ENCODE results near the gene ANKRD60. TPM values are rescaled to one million over a fixed set of nuclear protein-coding genes. Genes with fewer than 3 reads are reported as not detected.

Gene ANKRD60
- total RNA-seq, 1 experiment from 2014 or later, result not detected

DNA sequence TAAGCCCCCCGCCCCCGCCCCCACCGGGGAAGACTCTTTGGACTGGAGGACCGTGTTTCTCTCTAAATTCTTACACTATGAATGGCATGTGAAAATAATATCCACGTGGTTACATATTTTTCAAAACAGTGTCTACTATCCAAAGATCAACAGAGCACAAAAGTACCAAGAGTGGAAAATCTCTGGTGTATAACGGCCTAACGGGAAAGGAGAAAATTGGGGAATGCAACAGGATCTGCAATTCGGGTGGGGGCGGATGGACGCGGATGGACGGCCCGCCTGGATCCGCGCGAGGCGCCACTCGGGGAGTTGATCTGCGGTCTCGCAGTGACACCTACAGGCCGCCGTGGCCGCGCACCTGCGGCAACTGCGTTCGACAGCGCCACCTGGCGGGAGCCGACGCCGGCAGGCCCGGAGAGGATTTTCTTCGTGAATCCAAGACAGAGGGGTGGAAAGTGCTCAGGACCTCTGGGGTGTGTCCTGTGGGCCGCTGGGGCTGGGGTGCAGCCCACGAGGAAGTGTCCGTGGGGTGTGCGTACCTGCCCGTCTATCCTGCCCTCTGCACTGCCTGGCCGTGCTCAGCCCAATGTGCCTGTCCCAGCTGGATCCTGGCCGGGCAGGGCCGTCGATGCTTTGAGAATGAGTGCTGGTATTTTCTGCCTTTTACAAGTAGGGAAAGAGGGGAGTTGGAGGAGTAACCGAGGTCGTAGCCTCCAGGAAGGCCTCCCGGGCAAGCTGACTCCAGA, 18.6 kb downstream of the ANKRD60 start (continued):
- TF ChIP-seq, protein P1, sequence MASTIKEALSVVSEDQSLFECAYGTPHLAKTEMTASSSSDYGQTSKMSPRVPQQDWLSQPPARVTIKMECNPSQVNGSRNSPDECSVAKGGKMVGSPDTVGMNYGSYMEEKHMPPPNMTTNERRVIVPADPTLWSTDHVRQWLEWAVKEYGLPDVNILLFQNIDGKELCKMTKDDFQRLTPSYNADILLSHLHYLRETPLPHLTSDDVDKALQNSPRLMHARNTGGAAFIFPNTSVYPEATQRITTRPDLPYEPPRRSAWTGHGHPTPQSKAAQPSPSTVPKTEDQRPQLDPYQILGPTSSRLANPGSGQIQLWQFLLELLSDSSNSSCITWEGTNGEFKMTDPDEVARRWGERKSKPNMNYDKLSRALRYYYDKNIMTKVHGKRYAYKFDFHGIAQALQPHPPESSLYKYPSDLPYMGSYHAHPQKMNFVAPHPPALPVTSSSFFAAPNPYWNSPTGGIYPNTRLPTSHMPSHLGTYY (CRISPR knock-in tag; IDR thresholded peaks at IDR 0.05), result no peak
- no peak for TF ChIP-seq CREM (CRISPR knock-in tag; IDR thresholded peaks at IDR 0.05)
- peak; percentile 46; the same call in 1 of the 2 replicates for TF ChIP-seq ZBTB21 (CRISPR knock-in tag; IDR thresholded peaks at IDR 0.05; ENCODE audit: borderline replicate concordance)
- TF ChIP-seq TCF7 (CRISPR knock-in tag; IDR thresholded peaks at IDR 0.05; ENCODE audit: low read depth), result no peak
- TF ChIP-seq, protein P2, sequence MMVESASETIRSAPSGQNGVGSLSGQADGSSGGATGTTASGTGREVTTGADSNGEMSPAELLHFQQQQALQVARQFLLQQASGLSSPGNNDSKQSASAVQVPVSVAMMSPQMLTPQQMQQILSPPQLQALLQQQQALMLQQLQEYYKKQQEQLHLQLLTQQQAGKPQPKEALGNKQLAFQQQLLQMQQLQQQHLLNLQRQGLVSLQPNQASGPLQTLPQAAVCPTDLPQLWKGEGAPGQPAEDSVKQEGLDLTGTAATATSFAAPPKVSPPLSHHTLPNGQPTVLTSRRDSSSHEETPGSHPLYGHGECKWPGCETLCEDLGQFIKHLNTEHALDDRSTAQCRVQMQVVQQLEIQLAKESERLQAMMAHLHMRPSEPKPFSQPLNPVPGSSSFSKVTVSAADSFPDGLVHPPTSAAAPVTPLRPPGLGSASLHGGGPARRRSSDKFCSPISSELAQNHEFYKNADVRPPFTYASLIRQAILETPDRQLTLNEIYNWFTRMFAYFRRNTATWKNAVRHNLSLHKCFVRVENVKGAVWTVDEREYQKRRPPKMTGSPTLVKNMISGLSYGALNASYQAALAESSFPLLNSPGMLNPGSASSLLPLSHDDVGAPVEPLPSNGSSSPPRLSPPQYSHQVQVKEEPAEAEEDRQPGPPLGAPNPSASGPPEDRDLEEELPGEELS (CRISPR knock-in tag; IDR thresholded peaks at IDR 0.05), result no peak
- no peak for TF ChIP-seq KAT7 (CRISPR knock-in tag; IDR thresholded peaks at IDR 0.05; ENCODE audit: borderline replicate concordance)
- no peak for TF ChIP-seq JUN (CRISPR knock-in tag; IDR thresholded peaks at IDR 0.05)
- TF ChIP-seq SMAD3 (CRISPR knock-in tag; IDR thresholded peaks at IDR 0.05; ENCODE audit: borderline replicate concordance), result no peak
- TF ChIP-seq ZNF416 (CRISPR knock-in tag; IDR thresholded peaks at IDR 0.05), result 0 out of 2 replicates have a peak, but pooled peaks have one; percentile 24
- TF ChIP-seq, protein P3, sequence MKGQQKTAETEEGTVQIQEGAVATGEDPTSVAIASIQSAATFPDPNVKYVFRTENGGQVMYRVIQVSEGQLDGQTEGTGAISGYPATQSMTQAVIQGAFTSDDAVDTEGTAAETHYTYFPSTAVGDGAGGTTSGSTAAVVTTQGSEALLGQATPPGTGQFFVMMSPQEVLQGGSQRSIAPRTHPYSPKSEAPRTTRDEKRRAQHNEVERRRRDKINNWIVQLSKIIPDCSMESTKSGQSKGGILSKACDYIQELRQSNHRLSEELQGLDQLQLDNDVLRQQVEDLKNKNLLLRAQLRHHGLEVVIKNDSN (CRISPR knock-in tag; IDR thresholded peaks at IDR 0.05), result no peak
- TF ChIP-seq, protein P4, sequence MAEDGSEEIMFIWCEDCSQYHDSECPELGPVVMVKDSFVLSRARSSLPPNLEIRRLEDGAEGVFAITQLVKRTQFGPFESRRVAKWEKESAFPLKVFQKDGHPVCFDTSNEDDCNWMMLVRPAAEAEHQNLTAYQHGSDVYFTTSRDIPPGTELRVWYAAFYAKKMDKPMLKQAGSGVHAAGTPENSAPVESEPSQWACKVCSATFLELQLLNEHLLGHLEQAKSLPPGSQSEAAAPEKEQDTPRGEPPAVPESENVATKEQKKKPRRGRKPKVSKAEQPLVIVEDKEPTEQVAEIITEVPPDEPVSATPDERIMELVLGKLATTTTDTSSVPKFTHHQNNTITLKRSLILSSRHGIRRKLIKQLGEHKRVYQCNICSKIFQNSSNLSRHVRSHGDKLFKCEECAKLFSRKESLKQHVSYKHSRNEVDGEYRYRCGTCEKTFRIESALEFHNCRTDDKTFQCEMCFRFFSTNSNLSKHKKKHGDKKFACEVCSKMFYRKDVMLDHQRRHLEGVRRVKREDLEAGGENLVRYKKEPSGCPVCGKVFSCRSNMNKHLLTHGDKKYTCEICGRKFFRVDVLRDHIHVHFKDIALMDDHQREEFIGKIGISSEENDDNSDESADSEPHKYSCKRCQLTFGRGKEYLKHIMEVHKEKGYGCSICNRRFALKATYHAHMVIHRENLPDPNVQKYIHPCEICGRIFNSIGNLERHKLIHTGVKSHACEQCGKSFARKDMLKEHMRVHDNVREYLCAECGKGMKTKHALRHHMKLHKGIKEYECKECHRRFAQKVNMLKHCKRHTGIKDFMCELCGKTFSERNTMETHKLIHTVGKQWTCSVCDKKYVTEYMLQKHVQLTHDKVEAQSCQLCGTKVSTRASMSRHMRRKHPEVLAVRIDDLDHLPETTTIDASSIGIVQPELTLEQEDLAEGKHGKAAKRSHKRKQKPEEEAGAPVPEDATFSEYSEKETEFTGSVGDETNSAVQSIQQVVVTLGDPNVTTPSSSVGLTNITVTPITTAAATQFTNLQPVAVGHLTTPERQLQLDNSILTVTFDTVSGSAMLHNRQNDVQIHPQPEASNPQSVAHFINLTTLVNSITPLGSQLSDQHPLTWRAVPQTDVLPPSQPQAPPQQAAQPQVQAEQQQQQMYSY (CRISPR knock-in tag; IDR thresholded peaks at IDR 0.05), result no peak
- TF ChIP-seq RORB (CRISPR knock-in tag; IDR thresholded peaks at IDR 0.05), result no peak
- TF ChIP-seq CBFB (CRISPR knock-in tag; IDR thresholded peaks at IDR 0.05; ENCODE audit: low read depth), result 0 out of 2 replicates have a peak, but pooled peaks have one; percentile 31
- TF ChIP-seq, protein P5, sequence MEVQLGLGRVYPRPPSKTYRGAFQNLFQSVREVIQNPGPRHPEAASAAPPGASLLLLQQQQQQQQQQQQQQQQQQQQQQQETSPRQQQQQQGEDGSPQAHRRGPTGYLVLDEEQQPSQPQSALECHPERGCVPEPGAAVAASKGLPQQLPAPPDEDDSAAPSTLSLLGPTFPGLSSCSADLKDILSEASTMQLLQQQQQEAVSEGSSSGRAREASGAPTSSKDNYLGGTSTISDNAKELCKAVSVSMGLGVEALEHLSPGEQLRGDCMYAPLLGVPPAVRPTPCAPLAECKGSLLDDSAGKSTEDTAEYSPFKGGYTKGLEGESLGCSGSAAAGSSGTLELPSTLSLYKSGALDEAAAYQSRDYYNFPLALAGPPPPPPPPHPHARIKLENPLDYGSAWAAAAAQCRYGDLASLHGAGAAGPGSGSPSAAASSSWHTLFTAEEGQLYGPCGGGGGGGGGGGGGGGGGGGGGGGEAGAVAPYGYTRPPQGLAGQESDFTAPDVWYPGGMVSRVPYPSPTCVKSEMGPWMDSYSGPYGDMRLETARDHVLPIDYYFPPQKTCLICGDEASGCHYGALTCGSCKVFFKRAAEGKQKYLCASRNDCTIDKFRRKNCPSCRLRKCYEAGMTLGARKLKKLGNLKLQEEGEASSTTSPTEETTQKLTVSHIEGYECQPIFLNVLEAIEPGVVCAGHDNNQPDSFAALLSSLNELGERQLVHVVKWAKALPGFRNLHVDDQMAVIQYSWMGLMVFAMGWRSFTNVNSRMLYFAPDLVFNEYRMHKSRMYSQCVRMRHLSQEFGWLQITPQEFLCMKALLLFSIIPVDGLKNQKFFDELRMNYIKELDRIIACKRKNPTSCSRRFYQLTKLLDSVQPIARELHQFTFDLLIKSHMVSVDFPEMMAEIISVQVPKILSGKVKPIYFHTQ (CRISPR knock-in tag; IDR thresholded peaks at IDR 0.05), result no peak
- no peak for TF ChIP-seq NR3C1 (CRISPR knock-in tag; conservative IDR thresholded peaks at IDR 0.05; ENCODE audit: low read depth)
- TF ChIP-seq, protein P6, sequence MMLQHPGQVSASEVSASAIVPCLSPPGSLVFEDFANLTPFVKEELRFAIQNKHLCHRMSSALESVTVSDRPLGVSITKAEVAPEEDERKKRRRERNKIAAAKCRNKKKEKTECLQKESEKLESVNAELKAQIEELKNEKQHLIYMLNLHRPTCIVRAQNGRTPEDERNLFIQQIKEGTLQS (CRISPR knock-in tag; conservative IDR thresholded peaks at IDR 0.05), result no peak
- TF ChIP-seq, protein P7, sequence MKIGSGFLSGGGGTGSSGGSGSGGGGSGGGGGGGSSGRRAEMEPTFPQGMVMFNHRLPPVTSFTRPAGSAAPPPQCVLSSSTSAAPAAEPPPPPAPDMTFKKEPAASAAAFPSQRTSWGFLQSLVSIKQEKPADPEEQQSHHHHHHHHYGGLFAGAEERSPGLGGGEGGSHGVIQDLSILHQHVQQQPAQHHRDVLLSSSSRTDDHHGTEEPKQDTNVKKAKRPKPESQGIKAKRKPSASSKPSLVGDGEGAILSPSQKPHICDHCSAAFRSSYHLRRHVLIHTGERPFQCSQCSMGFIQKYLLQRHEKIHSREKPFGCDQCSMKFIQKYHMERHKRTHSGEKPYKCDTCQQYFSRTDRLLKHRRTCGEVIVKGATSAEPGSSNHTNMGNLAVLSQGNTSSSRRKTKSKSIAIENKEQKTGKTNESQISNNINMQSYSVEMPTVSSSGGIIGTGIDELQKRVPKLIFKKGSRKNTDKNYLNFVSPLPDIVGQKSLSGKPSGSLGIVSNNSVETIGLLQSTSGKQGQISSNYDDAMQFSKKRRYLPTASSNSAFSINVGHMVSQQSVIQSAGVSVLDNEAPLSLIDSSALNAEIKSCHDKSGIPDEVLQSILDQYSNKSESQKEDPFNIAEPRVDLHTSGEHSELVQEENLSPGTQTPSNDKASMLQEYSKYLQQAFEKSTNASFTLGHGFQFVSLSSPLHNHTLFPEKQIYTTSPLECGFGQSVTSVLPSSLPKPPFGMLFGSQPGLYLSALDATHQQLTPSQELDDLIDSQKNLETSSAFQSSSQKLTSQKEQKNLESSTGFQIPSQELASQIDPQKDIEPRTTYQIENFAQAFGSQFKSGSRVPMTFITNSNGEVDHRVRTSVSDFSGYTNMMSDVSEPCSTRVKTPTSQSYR (CRISPR knock-in tag; IDR thresholded peaks at IDR 0.05), result no peak
- TF ChIP-seq, protein P8, sequence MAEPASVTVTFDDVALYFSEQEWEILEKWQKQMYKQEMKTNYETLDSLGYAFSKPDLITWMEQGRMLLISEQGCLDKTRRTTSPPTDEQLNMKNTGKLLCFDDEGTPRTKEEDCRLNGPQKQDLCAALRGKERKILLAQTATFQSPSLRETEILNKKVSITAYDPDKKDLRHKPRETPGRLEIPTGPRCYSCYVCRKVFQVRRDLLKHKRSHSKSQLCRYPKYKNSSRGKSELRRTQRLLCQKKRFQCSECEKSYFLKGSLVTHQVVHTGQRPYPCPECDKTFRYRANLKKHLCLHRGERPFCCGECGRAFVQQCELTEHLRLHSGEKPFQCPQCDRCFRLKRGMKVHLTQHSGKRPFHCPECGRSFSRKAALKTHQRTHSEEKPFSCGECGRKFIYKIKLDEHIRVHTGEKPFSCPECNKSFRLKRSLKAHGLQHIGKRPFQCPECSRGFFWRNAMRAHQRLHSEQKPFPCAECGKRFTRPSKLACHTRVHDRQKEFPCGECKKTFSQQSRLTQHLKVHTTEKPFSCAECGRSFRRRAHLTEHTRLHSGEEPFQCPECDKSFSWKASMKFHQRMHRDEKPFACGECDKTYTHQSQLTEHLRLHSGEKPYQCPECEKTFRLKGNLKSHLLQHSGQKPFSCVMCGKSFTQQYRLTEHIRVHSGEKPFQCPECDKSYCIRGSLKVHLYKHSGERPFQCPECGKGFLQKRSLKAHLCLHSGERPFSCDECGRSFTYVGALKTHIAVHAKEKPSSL (CRISPR knock-in tag; conservative IDR thresholded peaks at IDR 0.05), result no peak
- TF ChIP-seq, protein P9, sequence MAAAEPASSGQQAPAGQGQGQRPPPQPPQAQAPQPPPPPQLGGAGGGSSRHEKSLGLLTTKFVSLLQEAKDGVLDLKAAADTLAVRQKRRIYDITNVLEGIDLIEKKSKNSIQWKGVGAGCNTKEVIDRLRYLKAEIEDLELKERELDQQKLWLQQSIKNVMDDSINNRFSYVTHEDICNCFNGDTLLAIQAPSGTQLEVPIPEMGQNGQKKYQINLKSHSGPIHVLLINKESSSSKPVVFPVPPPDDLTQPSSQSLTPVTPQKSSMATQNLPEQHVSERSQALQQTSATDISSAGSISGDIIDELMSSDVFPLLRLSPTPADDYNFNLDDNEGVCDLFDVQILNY (CRISPR knock-in tag; IDR thresholded peaks at IDR 0.05), result no peak
- TF ChIP-seq NFE2L1 (CRISPR knock-in tag; IDR thresholded peaks at IDR 0.05), result 0 out of 2 replicates have a peak, but pooled peaks have one; percentile 26
- TF ChIP-seq MYBL2 (CRISPR knock-in tag; IDR thresholded peaks at IDR 0.05), result 0 out of 2 replicates have a peak, but pooled peaks have one; percentile 60

Data from WTC11 (cell line).